ENCODE data around the gene SNRNP70.
"Not testable (repeated sequence)": the region's sequence is repeated elsewhere in the genome, so short reads cannot be mapped to it uniquely, and the experiment has no call there.

SNRNP70 gene, protein sequence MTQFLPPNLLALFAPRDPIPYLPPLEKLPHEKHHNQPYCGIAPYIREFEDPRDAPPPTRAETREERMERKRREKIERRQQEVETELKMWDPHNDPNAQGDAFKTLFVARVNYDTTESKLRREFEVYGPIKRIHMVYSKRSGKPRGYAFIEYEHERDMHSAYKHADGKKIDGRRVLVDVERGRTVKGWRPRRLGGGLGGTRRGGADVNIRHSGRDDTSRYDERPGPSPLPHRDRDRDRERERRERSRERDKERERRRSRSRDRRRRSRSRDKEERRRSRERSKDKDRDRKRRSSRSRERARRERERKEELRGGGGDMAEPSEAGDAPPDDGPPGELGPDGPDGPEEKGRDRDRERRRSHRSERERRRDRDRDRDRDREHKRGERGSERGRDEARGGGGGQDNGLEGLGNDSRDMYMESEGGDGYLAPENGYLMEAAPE

DNA sequence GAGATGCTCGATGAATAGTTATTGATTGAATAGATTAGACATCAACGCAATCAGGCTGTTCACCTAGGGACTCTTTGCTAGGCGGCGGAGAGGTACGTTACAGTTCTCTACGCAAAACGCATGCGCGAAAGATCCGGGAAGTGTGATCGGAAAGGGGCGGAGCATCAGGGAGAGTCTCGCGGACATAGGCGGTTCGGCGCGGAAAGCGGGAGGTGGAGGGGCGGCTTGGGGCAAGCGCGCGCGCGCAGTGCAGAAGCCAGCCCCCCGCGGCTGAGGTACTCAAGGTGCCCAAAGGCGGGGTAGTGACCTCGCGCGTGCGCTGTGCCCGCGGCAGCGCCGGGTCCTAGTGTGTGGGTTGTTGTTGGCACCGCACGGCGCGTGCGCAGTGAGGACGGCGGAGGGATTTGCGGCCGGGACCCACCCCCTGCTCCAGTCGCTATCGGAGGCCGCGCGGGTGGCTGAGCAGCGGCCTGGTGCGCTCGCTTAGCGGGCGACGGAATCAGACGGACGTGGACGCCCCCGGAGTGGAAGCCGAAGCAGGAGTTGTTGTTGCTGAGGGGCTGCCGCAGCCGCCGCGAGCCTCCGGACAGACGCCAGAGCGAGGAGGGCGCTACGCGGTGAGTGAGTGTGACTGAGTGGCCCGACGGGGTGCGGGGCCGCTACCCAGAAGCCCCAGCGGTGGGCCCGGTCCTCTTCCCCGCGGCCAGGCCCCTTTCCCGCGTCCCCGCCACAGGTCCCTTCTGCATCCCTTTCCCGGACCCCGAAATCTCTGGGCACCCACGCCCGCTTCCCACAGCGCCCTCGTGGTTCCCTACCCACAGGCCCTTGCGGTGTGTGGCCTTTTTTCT, at the start of gene SNRNP70:
TSS of gene SNRNP70 (plus strand) at position 432 of the 848 bp plus-strand sequence. CDS start 964 bp downstream, outside the sequence.
- peak; percentile 100 for DNase-seq (ENCODE audit: low spot score)

DNA sequence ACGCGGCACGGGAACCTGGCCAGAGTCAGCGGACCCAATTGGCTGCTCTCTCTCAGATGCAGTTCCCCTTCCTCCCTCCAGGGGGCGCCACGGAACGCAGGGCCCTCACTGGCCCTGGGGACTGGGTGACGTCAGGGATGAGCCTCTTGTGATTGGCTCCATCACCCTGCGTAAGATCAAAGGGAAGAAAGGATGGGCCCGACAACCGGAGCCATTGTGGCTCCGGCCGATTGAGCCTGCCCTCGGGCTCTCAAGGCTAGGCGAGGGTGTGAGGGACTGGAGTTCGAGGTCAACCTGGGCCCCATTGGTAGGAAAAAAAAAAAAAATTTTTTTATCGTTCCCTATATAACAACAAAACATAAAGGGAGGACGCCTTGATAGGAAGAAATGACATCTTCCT, 48.4 kb upstream of the SNRNP70 start, which contains the start of gene CGB1:
TSS of gene CGB1 (minus strand) at position 81 of the 400 bp plus-strand sequence. CDS start 184 bp downstream, outside the sequence.
- DNase-seq (ENCODE audit: low spot score), result not testable (repeated sequence)

DNA sequence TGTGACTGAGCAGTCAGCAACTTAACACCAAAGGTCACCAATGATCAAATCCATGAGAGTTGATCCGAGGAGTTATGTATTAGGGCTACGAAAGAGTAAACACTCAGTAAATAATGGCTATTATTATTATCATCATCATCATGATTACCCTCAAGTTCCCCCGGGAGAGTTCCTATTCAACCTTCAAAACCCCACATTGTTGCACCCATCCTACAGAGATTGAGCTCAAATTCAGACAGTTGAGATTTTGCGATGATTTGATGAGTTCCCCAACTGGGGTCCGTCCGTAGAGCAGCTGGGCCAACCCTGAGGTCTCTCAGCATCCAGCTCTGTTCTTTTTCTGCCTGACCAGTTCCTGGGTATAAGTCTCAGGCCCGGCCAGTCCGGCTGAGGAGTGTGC, 47.1 kb upstream of the SNRNP70 start:
- DNase-seq (ENCODE audit: low spot score), result not testable (repeated sequence)

DNA sequence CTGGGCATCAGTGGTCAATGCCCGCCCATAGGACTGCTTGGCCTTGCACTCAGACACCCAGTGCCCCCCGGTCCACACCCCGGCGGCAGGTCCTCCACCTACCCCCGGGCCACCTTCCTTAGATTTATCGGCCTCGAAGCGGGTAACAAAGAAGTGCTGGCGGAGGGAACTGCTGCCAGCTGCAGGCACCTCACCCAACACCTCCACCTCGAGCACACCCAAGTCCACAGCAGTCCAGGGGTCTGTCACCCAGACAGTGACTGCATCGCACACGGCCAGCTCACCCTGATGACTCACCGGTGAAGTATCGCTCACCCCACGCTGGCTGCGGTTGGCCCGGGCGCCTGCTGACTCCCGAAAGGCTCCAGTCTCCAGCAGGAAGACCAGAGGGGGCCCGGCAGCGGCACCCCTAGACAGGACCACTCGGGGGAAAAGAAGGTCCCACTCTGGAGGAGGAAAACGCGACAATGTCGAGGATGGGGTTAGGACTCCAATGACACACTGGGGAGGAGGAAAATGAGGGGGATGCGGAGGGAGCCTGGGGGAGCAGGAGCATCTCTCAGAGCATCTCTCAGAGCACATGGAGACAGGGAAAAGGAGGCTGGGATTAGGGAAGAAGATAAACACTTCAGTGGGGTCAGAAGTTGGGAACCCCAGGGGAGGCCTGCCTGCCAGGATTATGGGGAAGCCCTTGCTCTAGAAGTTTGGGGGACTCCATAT, 46.5 kb upstream of the SNRNP70 start:
- not testable (repeated sequence) for DNase-seq (ENCODE audit: low spot score)

DNA sequence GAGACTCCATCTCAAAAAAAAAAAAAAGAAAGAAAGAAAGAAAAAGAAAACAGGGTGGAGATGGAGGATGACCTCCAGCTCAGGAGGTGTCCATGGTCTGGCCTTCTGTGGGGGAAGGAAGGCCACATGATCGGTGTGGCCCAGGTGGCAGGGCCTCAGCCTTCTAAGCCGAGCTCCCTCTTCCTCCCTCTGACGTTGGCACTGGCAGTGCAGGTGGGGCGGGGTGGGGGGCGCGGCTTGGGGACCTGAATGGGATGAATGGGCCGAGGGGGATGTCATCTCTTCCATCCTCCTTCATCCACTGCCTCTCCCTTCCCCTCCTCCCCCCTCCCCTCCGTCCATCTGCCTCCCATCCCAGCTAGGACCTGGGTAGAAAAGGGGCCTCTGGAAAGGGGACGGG, 45.5 kb upstream of the SNRNP70 start:
- DNase-seq (ENCODE audit: low spot score), result not testable (repeated sequence)

DNA sequence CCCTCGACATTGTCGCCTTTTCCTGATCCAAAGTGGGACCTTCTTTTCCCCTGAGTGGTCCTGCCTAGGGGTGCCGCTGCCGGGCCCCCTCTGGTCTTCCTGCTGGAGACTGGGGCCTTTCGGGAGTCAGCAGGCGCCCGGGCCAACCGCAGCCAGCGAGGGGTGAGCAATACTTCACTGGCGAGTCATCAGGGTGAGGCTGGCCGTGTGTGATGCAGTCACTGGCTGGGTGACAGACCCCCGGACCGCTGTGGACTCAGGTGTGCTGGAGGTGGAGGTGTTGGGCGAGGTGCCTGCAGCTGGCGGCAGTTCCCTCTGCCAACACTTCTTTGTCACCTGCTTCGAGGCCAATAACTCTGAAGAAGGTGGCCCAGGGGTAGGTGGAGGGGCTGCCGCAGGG, 43.1 kb upstream of the SNRNP70 start:
- DNase-seq (ENCODE audit: low spot score), result no peak

DNA sequence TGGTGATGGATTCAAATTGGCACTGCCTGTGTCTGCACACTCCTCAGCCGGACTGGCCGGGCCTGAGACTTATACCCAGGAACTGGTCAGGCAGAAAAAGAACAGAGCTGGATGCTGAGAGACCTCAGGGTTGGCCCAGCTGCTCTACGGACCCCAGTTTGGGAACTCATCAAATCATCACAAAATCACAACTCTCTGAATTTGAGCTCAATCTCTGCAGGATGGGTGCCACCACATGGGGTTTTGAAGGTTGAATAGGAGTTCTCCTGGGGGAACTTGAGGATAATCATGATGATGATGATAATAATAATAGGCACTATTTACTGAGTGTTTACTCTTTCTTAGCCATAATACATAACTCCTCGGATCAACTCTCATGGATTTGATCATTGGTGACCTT, 42.6 kb upstream of the SNRNP70 start:
- DNase-seq (ENCODE audit: low spot score), result not testable (repeated sequence)

DNA sequence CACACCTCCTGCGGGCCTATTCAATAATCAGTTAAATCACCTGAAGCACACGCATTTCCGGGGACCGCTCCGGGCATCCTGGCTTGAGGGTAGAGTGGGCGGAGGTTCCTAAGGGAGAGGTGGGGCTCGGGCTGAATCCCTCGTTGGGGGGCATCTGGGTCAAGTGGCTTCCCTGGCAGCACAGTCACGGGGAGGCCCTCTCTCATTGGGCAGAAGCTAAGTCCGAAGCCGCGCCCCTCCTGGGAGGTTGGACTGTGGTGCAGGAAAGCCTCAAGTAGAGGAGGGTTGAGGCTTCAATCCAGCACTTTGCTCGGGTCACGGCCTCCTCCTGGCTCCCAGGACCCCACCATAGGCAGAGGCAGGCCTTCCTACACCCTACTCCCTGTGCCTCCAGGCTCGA, 41.7 kb upstream of the SNRNP70 start, which contains the start of gene CGB5:
TSS of gene CGB5 (plus strand) at position 301 of the 400 bp plus-strand sequence. CDS start 362 bp downstream, outside the sequence.
- DNase-seq (ENCODE audit: low spot score), result not testable (repeated sequence)

DNA sequence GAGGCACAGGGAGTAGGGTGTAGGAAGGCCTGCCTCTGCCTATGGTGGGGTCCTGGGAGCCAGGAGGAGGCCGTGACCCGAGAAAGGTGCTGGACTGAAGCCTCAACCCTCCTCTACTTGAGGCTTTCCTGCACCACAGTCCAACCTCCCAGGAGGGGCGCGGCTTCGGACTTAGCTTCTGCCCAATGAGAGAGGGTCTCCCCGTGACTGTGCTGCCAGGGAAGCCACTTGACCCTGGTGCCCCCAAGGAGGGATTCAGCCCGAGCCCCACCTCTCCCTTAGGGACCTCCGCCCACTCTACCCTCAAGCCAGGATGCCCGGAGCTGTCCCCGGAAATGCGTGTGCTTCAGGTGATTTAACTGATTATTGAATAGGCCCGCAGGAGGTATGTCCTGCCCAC, 36.2 kb upstream of the SNRNP70 start, which contains the start of gene CGB8:
TSS of gene CGB8 (minus strand) at position 101 of the 400 bp plus-strand sequence. CDS start 372 bp downstream, outside the sequence.
- DNase-seq (ENCODE audit: low spot score), result not testable (repeated sequence)

DNA sequence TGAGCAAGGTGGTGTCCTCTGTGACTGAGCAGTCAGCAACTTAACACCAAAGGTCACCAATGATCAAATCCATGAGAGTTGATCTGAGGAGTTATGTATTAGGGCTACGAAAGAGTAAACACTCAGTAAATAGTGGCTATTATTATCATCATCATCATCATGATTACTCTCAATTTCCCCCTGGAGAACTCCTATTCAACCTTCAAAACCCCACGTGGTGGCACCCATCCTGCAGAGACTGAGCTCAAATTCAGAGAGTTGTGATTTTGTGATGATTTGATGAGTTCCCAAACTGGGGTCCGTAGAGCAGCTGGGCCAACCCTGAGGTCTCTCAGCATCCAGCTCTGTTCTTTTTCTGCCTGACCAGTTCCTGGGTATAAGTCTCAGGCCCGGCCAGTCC, 35.4 kb upstream of the SNRNP70 start:
- DNase-seq (ENCODE audit: low spot score), result not testable (repeated sequence)

DNA sequence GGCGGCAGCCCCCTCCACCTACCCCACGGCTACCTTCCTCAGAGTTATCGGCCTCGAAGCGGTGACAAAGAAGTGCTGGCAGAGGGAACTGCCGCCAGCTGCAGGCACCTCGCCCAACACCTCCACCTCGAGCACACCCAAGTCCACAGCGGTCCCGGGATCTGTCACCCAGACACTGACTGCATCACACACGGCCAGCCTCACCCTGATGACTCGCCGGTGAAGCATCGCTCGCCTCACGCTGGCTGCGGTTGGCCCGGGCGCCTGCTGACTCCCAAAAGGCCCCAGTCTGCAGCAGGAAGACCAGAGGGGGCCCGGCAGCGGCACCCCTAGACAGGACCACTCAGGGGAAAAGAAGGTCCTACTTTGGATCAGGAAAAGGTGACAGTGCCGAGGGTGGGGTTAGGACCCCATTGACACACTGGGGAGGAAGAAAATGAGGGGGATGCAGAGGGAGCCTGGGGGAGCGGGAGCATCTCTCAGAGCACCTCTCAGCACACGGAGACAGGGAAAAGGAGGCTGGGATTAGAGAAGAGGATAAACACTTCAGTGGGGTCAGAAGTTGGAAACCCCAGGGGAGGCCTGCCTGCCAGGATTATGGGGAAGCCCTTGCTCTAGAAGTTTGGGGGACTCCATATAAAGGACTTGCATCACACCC, 34.7 kb upstream of the SNRNP70 start:
- DNase-seq (ENCODE audit: low spot score), result not testable (repeated sequence)

DNA sequence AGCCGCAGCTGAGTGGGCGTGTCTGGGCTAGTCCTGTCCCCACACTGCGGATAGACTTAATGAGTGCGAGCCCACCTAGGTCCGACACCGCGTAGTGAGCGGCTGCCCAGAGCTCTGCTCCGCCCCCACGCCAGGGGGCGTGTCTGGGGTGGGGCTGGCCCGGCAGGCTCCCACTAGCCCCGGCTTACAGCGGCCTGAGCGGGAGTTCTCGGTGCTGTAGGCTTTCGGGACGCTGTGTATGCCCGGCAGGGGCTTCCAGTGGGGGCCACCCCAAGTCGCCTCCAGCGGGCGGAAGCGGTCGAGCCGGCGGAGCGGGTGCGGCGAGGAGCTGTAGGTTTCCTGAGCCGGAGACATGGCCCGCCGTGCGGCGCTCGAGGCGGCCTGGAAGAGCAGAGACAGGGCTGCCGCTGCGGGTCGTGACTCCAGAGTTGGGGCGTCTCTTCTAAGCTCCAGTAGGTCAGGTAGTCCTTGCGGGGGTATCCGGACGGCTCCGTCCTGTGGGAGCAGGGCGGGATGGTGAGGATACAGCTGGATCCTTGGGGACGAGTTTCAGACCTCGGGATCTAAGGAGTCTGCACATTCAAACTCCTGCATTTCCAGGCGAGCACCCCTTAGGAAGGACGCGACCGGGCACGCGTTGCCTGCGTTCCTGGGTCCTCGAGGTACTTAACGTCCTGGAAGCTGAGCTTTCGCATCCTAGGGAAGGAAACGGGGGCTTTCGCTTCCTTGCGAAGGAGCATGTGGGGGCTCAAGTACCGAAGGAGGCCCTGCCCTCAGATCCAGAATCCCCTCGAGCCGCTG, 28.9 kb upstream of the SNRNP70 start:
- DNase-seq (ENCODE audit: low spot score), result peak; percentile 32

DNA sequence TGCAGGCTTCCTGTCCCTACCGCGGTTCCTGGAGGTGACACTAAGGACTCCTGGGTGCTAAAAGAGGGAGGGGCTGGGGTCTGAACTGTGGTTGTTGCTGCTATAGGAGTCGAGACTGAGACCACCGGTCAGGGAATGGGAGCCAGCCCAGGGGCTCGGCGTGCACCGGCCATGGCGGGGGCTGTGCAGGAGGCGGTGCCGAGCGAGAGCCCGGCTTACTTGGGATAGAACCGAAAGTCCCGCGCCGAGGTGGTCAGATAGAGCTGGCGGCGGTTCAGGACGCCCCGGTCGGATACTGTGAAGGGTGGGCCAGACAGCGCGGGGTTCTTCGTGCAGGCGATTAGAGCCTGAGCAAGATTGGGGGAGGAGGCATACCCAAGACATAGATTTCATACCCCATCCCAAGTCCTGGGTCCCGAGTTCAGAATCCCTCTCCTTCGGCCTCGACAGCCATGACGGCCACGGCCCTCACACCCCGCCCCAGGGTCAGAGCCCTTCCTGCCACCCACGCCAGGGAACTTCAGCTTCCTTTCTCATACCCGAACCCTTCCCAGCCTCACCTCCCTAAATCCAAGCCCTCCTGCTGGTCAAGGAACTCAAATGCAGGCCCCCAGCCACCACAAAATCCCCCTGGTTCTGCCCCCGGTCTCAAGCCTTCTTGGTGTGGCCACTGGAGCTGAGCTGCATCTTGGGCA, 28.2 kb upstream of the SNRNP70 start:
- not testable (repeated sequence) for DNase-seq (ENCODE audit: low spot score)

DNA sequence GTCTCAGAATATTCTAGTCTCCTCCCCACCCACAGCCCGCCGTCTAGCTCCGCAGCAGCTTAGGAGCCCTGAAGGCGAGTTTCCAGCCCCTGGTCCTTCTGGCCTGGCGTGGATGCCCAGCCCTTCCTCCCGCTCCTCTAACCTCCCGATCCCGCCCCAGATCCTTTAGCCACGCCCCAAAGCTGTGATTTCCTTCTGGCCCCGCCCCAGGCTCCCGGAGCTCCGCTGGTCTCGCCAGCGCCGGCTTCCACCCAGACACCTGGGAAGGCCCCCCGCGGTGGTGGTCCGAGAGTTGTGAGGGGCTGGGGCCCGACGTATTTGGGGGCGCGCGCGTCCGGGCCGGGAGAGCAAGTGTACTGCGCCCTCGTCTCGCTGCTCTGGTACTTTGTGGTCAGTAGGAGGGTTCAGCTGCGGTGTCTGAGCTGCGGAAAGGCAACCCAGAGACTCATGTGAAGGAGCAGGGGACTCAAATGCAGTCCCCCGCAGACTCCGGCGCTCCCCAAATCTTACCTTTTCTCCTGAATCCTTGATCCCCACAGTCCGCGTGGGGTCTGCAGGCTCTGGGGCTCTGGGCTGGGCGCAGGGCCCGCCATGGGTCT, 27.5 kb upstream of the SNRNP70 start, which contains the start of gene CGB7:
TSS of gene CGB7 (minus strand) at position 114 of the 599 bp plus-strand sequence. CDS start 2,374 bp downstream, outside the sequence.
- peak; percentile 18 for DNase-seq (ENCODE audit: low spot score)

DNA sequence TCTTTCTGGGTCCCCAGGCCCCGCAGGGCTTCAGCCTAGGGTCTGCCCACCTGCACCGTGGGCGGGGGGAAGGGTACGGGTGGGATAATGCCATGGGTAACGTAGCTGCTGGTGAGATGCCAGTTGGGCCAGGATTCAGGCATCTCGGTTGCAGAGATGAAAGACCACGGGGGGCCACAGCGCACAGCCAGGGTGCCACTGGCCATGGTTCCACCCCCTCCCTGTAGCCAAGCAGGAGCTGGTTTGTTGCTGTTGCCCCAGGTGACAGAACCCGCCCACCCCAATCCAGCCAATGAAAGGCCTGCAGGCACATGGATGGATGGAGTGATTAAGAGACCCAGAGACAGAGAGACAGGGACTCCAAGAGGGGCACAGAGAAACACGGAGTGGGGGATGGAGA, 26.7 kb upstream of the SNRNP70 start:
- no peak for DNase-seq (ENCODE audit: low spot score)

DNA sequence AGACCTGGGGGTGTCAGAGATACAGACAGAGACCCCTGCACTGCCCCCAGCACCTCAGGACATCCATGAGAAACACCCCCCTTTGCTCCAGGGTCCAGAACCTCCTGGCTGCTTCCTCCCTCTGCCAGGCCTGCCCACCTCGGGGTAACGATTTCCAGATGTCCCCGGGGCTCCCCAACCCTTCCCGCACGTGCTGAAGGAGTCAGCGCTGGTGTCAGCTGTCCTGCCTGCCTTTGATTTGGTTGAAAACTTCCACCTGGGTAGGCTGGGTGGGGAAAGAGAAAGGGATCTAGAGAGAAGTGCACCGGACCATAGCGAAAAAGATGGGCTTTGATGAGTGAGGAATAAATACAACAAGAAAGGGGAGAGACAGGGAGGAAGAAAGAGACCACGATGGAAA, 26.2 kb upstream of the SNRNP70 start:
- no peak for DNase-seq (ENCODE audit: low spot score)

DNA sequence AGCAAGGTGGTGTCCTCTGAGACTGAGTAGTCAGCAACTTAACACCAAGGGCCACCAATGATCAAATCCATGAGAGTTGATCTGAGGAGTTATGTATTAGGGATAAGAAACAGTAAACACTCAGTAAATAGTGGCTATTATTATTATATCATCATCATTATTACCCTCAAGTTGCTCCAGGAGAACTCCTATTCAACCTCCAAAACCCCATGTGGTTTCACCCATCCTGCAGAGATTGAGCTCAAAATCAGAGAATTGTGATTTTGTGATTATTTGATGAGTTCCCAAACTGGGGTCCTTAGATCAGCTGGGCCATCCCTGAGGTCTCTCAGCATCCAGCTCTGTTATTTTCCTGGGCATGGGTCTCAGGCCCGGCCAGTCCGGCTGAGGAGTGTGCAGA, 24.3 kb upstream of the SNRNP70 start:
- DNase-seq (ENCODE audit: low spot score), result no peak

DNA sequence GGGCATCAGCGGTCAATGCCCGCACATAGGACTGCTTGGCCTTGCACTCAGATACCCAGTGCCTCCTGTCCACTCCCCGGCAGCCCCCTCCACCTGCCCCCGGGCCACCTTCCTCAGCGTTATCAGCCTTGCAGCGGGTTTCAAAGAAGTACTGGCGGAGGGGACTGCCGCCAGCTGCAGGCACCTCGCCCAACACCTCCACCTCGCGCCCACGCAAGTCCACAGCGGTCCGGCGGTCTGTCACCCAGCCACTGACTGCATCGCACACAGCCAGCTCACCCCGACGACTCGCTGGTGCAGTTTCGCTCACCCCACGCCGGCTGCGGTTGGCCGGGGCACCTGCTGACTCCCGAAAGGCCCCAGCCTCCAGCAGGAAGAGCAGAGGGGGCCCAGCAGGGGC, 23.8 kb upstream of the SNRNP70 start:
- DNase-seq (ENCODE audit: low spot score), result no peak

DNA sequence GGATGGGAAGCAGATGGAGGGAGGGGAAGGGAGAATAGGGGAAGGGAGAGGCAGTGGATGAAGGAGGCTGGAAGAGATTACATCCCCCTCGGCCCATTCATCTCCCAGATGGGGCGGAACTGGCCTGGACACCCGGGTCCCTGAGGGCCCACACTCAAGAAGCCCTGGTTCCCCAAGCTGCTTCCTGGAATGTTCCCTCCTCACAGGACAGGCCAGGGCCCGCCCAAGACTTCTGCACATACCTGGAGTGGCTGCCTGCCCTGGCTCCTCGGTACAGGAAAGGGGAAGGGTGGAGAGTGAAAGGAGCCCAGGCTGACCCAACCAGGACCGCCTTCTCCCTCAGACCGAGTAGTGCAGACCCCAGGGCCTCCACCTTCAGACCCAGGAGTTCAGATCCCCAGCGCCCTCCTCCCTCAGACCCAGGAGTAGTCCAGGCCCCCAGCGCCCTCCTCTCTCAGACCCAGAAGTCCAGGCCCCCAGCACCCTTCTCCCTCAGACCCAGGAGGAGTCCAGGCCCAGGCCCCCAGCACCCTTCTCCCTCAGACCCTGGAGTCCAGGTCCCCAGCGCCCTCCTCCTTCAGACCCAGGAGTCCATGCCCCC, 21.1 kb upstream of the SNRNP70 start:
- DNase-seq (ENCODE audit: low spot score), result no peak

Data from CD4-positive, alpha-beta T cell treated with Interleukin-2 at 100 ng/mL for 4 hours (primary cell).